Left ventricle myocardium inferior (tissue), 1 donor: ENCODE measurements around the gene CHADL. TPM values are rescaled to one million over a fixed set of nuclear protein-coding genes. Genes with fewer than 3 reads are reported as not detected.

Experiments used
- DNase-seq: peaks from one replicate; pipeline ENCODE4 v3.0.0-alpha.2; 2020
- H3K27ac ChIP-seq: fragments of 200-600 bp; replicated peaks from 2 replicates; pipeline ENCODE4 v1.8.0; 2021
- H3K27me3 ChIP-seq: fragments of 200-600 bp; 2 replicates; pipeline ENCODE4 v1.8.0; 2021; ENCODE audit warnings: low read depth
- H3K36me3 ChIP-seq: fragments of 200-600 bp; 2 replicates; pipeline ENCODE4 v1.8.0; 2021
- H3K4me1 ChIP-seq: fragments of 200-600 bp; 2 replicates; pipeline ENCODE4 v1.8.0; 2021
- H3K4me3 ChIP-seq: fragments of 200-600 bp; 2 replicates; pipeline ENCODE4 v1.8.0; 2021; ENCODE audit warnings: mild to moderate bottlenecking, moderate library complexity
- H3K9me3 ChIP-seq: fragments of 200-600 bp; replicated peaks from 2 replicates; pipeline ENCODE4 v1.8.0; 2021
- CTCF ChIP-seq: fragments of 200-600 bp; IDR thresholded peaks from 2 replicates; pipeline ENCODE4 v1.8.0; 2021; ENCODE audit warnings: antibody characterized with exemption, mild to moderate bottlenecking, borderline replicate concordance
- intact Hi-C: fragments of 100-400 bp; cut with micrococcal nuclease; formaldehyde crosslinking; loops from one replicate; pipeline ENCODE4 v1.11.0; 2022
- total RNA-seq: library from RNA; stranded (reverse); fragmentation: NEBNext Ultra II Directional; extraction: Animal tissue kit (Norgen Biotek cat#: 25700); gene quantifications from one replicate; pipeline ENCODE4 v1.2.1, GENCODE V29; 2021
- donor health status: DM: no; HTN: yes; CAD: no; lungs with severe emphysema.

CHADL gene
- total RNA-seq, 1 donor from 2014 or later, result 10.3 TPM

- intact Hi-C loops, result no loop called here
- peak overlapping the region; percentile 71 for H3K27ac ChIP-seq
- DNase-seq, result peak; percentile 58
These were observed 10.9 kb downstream of the CHADL start for GRCh38 chr22:41229730-41230400.

GRCh38 chr22:41229215-41229614 lies 11.5 kb downstream of the CHADL start:
- TF ChIP-seq CTCF, result no peak
- Histone ChIP-seq H3K36me3 (peaks cover 43% of the 10 kb centered on the region), H3K27ac (peak overlapping the region; percentile 71), H3K4me1 (peaks cover 44% of the 10 kb centered on the region), H3K4me3 (no peak overlapping the region), H3K27me3 (no peaks in the 10 kb centered on the region), H3K9me3 (no peaks in the 10 kb centered on the region)
- DNase-seq, result no peak
- intact Hi-C loops, result no loop called here

More at GRCh38 chr22:41229730-41230400, 10.9 kb downstream of the CHADL start:
- H3K36me3 ChIP-seq, result peaks cover 37% of the 10 kb centered on the region
- no peak overlapping the region for H3K4me3 ChIP-seq
- no peaks in the 10 kb centered on the region for H3K9me3 ChIP-seq
- no peaks in the 10 kb centered on the region for H3K27me3 ChIP-seq
- no peak for TF ChIP-seq CTCF
- peaks cover 49% of the 10 kb centered on the region for H3K4me1 ChIP-seq

- H3K4me3 ChIP-seq, result no peak overlapping the region
- DNase-seq, result no peak
- no peaks in the 10 kb centered on the region for H3K27me3 ChIP-seq
- intact Hi-C loops, result no loop called here
- TF ChIP-seq CTCF, result no peak
- no peak overlapping the region for H3K27ac ChIP-seq
- peaks cover 65% of the 10 kb centered on the region for H3K36me3 ChIP-seq
- H3K4me1 ChIP-seq, result peaks cover 30% of the 10 kb centered on the region
- no peaks in the 10 kb centered on the region for H3K9me3 ChIP-seq
These were observed 13.7 kb downstream of the CHADL start for GRCh38 chr22:41226723-41227655.

GRCh38 chr22:41223535-41223934 lies 17.2 kb downstream of the CHADL start:
- no peak overlapping the region for H3K4me3 ChIP-seq
- H3K9me3 ChIP-seq, result no peaks in the 10 kb centered on the region
- peaks cover 2% of the 10 kb centered on the region for H3K4me1 ChIP-seq
- TF ChIP-seq CTCF, result no peak
- H3K36me3 ChIP-seq, result peaks cover 96% of the 10 kb centered on the region
- intact Hi-C loops, result no loop called here
- no peaks in the 10 kb centered on the region for H3K27me3 ChIP-seq
- H3K27ac ChIP-seq, result no peak overlapping the region
- DNase-seq, result no peak

GRCh38 chr22:41222846-41223507 lies 17.8 kb downstream of the CHADL start:
- no peak for DNase-seq
- no peak for TF ChIP-seq CTCF
- Histone ChIP-seq H3K4me1 (peaks cover 8% of the 10 kb centered on the region), H3K27ac (no peak overlapping the region), H3K4me3 (no peak overlapping the region), H3K9me3 (no peaks in the 10 kb centered on the region), H3K27me3 (no peaks in the 10 kb centered on the region), H3K36me3 (peaks cover 90% of the 10 kb centered on the region)
- intact Hi-C loops, result no loop called here
